SK-N-MC (cell line): ENCODE measurements around the gene VIPR2.

Experiments used
- EZH2 ChIP-seq: fragments of 200-600 bp; sonication (generic); IDR thresholded peaks from one replicate; pipeline ENCODE4 v1.6.1; 2017; ENCODE audit warnings: antibody characterized with exemption
- POLR2AphosphoS5 ChIP-seq: IDR thresholded peaks from 2 replicates; pipeline ENCODE4 v1.6.1; 2012; ENCODE audit warnings: mild to moderate bottlenecking, low read depth, low read length, borderline replicate concordance

DNA sequence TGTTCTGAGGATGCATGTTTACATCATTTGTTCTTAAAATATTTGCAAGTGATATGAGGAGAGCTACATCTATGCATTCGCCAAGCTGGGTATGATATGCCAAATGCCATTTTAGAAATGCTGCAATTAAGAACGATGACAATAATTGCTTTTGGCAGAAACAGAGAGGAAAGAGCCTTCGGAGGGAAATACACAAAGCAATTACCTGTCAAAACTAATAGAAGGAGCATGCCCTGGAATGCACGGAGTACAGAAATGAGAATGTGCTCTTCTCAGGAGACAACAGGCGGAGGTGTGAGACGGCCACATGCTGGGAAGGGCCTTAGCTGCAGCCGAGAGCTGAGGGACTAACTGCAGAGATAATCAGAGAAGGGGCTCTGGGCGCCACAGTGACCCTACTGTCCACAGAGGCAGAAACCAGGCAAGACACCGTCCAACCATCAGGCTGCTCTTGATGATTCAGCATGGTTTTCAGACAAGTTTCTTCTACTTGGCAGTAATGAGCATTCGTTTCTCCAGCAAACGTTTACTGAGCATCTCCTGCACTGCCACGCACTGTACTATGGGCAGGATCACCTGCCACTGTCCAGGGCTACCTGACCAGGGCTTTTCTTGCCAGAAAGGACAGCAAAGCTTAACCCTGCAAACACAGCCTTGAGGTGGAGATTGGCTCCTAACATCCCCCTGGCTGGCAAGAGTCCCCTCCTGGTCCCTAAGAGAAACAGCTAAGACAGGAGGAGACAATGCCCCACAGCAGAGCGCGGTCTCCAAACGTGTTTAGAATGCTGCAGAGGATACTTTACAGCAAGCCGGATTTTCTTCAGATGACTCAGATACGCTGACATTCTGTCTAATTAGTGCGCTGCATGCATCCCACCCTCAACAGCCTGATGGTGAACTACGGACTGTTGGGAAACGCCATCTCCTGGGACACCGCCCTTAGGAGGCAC is 18.1 kb downstream of the VIPR2 start:
- no peak for TF ChIP-seq EZH2
- TF ChIP-seq POLR2AphosphoS5 = no peak
